ENCODE data around the gene RPS6KC1.

- no peak for TF ChIP-seq CTCF (IDR thresholded peaks at IDR 0.05)
- no peak for TF ChIP-seq EP300 (IDR thresholded peaks at IDR 0.05)
- TF ChIP-seq POLR2A (IDR thresholded peaks at IDR 0.05), result no peak
Measured at GRCh38 chr1:213082420-213083111, 31.5 kb downstream of the RPS6KC1 start.

All from tibial nerve (tissue), 4 donors.